GM20431 (cell line): ENCODE measurements around the gene DOCK6.

ENCODE experiments used
- in situ Hi-C: fragments of 300-500 bp; cut with MseI, MboI; formaldehyde crosslinking; loops from one replicate; pipeline ENCODE4 v1.15.0; 2020; ENCODE audit warnings: low sequenced_read_pairs; ENCODE audit not compliant: unreplicated experiment

DOCK6 gene

DNA sequence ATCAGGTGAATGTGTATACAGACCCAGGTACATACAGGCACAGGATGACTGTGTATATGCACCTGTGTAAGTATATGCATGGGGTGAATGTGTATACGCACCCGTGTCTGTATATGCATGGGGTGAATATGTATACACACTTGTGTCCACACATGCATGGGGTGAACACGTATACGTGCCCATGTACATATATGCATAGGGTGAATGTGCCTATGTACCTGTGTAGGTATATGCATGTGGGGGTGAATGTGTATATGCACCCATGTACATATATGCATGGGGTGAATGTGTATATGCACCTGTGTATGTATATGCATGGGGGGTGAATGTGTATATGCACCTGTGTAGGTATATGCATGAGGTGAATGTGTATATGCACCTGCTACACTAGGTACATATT, 29.8 kb downstream of the DOCK6 start:
- in situ Hi-C loops: no loop called here

GRCh38 chr19:11230621-11231386, 31.5 kb downstream of the DOCK6 start:
- in situ Hi-C loops: no loop called here

DNA sequence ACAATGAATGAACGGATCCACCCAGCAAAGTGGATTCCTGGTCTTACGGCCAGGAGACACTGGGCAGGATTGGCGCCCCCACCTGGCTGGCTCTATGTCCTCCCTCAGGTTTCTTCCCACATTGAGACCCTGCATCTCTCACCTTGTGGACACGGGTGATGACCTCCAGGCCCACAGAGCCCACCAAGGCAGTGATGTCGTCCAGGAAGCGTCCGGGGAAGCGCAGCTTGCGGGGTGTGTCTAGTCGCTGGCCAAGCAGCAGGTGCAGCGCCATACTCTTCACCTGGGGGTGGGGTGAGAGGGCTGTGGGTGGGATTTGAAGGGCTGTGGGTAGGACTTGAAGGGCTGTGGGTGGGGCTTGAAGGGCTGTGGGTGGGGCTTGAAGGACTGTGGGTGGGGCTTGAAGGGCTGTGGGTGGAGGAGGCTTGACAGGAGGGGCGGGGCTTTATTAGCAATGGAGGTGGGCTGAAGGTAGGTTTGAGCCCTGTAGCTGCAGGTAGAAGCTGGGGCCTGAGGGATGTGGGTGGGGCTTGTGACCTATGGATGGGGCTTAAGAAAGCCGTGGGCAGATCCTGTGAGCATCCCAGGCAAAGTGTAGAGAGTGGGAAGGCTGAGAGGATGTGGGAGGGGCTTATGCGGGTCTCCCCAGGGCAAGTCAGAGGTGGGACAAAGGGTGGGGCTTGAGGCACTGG, 35.0 kb downstream of the DOCK6 start:
- in situ Hi-C loops: no loop called here

GRCh38 chr19:11226716-11227166, 35.6 kb downstream of the DOCK6 start:
- in situ Hi-C loops: no loop called here

DNA sequence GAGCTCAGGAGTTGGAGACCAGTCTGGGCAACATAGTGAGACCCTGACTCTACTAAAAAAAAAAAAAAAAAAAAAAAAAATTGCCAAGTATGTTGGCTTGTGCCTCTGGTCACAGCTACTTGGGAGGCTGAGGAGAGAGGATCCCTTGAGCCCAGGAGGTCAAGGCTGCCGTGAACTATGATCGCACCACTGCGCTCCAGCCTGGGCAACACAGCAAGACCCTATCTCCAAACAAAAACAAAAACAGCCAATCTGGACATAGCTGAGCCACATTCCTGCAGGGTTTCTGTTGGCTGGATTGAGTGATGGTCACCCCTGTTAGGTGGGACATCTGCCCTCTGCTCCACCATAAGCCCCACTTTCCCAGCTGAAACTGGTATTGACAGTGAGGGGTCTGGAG, 36.5 kb downstream of the DOCK6 start:
- in situ Hi-C loops: no loop called here

GRCh38 chr19:11225172-11225571, 37.2 kb downstream of the DOCK6 start:
- in situ Hi-C loops: no loop called here

GRCh38 chr19:11224429-11224828, 37.9 kb downstream of the DOCK6 start:
- in situ Hi-C loops: no loop called here

- in situ Hi-C loops: no loop called here
Measured at GRCh38 chr19:11223200-11223599, 39.1 kb downstream of the DOCK6 start.

DNA sequence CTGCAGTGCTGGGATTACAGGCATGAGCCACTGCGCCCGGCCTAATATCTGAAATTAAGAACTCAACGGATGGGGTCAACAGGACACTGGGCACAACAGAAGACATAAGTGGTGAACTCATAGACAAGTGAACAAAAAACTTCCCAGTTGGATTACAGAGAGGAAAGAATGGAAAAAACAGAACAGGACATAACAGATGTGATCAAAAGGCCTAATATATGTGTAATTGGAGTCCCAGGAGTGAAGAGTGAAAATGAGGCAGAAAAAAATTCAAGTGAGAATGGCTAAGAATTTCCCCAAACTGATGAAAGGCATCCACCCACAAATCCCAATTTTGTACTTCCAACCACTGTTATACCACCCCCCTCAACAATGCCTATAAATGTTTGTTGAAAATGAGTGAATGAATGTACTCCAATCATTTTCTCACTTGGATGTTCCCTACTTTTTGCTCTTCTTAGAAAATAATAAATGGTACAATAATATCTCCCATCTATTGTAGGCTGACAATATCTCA, 41.2 kb downstream of the DOCK6 start:
- in situ Hi-C loops: no loop called here

DNA sequence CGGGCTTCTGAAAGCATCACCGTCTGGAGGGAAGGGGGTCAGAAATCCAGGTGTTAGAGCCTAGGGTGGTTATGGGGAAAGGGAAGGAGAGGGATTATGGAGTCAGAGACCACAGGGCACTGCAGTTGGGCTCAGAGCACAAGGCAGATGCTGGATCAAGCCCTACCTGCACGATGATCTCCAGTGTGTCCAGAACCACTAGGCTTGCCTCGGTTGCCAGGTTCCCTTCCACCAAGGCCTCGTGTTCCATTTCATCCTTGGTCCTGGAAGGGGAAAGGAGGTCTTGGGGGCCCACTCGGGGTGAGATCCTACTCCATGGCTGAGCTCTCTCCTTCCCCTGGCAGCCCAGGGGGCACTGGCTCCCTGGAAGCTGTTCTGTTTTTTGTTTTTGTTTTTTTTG, 47.9 kb downstream of the DOCK6 start:
- in situ Hi-C loops: no loop called here

- in situ Hi-C loops: no loop called here
Measured at GRCh38 chr19:11210656-11210928, 51.7 kb downstream of the DOCK6 start.

DNA sequence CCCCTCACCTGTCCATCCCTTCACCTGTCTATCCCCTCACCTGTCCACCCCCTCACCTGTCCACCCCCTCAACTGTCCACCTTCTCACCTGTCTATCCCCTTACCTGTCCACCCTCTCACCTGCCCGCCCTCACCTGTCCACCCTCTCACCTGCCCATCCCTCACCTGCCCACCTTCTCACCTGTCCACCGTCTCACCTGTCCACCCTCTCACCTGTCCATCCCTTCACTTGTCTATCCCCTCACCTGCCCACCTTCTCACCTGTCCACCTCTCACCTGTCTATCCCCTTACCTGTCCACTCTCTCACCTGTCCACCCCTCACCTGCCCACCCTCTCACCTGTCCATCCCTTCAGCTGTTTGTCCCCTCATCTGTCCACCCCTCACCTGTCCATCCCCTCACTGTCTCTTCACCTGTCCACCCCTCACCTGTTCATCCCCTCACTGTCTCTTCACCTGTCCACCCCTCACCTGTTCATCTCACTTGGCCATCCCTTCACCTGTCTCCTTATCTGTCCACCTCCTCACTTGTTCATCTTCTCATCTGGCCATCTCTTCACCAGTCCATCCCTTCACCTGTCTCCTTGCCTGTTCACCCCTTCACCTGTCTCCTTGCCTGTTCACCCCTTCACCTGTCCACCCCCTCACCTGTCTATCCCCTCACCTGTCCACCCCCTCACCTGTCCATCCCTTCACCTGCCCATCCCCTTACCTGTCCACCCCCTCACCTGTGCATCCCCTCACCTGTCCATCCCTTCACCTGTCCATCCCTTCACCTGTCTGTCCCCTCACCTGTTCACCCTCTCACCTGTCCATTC, 52.3 kb downstream of the DOCK6 start:
- in situ Hi-C loops: no loop called here

DNA sequence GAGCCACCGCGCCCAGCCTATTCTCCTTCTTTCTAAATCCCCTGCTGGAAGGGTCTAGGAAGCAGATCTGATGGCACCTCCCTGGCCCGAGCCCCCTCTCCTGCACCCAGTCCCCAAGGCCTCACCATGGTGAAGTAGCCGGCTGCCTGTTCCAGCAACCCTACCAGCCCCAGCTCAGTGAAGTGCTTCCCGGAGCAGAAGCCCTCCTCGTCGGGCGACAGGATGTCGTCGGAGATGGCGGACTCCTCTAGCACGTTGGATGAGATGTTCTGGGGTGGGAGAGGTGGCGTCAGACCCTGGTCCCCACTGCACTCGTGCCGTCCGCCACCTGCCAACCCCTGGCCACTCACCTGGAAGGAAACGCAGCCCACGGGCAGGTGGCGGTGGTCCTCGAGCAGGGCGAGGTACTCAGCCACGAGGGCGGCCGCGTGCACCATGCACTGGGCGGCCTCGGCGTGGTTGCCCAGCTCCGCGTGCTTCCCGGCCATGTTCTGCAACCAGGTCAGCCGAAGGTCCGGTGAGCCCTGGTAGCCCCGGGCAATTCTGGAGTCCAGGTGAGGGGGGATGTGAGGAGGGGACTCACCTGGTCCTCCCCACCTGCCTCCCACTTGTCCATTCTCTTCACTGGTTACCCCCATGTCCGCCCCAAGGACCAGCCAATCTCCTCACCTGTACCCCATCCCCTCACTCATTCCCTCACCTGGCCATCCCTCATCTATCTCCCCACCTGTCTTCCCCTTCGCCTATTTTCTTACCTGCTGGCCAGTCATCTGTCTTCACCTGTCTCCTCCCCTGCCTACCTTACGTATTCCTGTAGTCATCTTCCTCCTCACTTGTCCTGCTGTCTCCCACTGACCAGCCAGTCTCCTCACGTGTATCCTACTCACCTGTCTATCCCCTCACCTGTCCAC, 53.5 kb downstream of the DOCK6 start:
- in situ Hi-C loops: no loop called here

- in situ Hi-C loops: no loop called here
Measured at GRCh38 chr19:11205939-11206570, 56.3 kb downstream of the DOCK6 start.

GRCh38 chr19:11204943-11205349, 57.4 kb downstream of the DOCK6 start:
- in situ Hi-C loops: no loop called here

- in situ Hi-C loops: no loop called here
Measured at GRCh38 chr19:11204076-11204602, 58.2 kb downstream of the DOCK6 start.

- in situ Hi-C loops: no loop called here
Measured at GRCh38 chr19:11203194-11204075, 58.9 kb downstream of the DOCK6 start.

DNA sequence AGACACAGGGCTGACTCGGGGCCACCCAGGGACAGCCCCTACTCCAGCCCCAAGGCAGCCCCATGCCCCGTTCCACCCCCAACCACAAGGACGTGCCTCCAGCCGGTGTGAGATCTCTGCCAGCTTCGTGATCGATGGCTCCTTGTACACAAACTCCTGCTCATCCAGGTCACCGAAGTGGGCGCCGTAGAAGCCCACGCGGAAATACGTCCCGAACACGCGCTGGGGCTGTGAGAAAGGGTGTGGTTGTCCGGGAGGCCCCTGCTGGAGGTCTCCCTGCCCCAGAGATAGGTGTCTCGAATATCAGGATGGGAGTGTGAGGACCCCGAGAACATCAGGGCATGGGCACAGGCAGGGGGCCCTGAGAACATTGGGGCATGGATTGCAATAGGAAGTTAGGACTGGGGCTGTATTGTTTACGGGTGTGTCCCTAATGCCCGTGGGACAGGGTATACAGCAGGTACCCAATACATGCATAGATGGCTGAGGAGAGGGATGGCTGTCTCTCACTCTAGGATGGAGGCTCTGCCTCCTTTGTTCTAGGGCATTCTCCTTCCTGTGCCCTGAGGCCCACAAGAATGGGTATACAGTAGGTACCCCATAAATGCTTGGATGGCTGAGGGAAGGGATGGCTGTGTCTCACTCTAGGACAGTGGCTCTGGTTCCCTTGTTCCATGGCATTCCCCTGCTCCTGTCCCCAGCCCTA, 59.7 kb downstream of the DOCK6 start:
- in situ Hi-C loops: no loop called here
